T follicular helper cell (primary cell): ENCODE measurements around the gene DDR1.
"Not testable (repeated sequence)": the region's sequence is repeated elsewhere in the genome, so short reads cannot be mapped to it uniquely, and the experiment has no call there.

ENCODE experiments used
- DNase-seq: peaks from one replicate; pipeline ENCODE4 v3.0.0-alpha.2; 2020; ENCODE audit warnings: low read depth

Gene DDR1

GRCh38 chr6:30894381-30894780 is 10.1 kb downstream of the DDR1 start:
- no peak for DNase-seq

- no peak for DNase-seq
These were observed 10.6 kb downstream of the DDR1 start for GRCh38 chr6:30894935-30895334.

GRCh38 chr6:30895343-30895742 is 11.0 kb downstream of the DDR1 start:
- DNase-seq: no peak

GRCh38 chr6:30896541-30896940 is 12.2 kb downstream of the DDR1 start:
- DNase-seq: no peak

- no peak for DNase-seq
These were observed 13.6 kb downstream of the DDR1 start for GRCh38 chr6:30897882-30898281.

GRCh38 chr6:30898750-30899360 is 14.5 kb downstream of the DDR1 start:
- DNase-seq: no peak

GRCh38 chr6:30900863-30901417 is 16.6 kb downstream of the DDR1 start:
- DNase-seq: no peak

GRCh38 chr6:30901436-30901835 is 17.1 kb downstream of the DDR1 start:
- no peak for DNase-seq

GRCh38 chr6:30902196-30902595 is 17.9 kb downstream of the DDR1 start:
- not testable (repeated sequence) for DNase-seq

GRCh38 chr6:30902709-30903108 is 18.4 kb downstream of the DDR1 start:
- no peak for DNase-seq

GRCh38 chr6:30903236-30903635 is 18.9 kb downstream of the DDR1 start:
- no peak for DNase-seq

- DNase-seq: not testable (repeated sequence)
These were observed 23.0 kb downstream of the DDR1 start for GRCh38 chr6:30907290-30907757.

- peak; percentile 93 for DNase-seq
These were observed 23.7 kb downstream of the DDR1 start, which contains the start of gene GTF2H4 for GRCh38 chr6:30907758-30908591. TSS of gene GTF2H4 (plus strand) at chr6:30908207.

GRCh38 chr6:30908700-30909099 is 24.4 kb downstream of the DDR1 start:
- DNase-seq: no peak

GRCh38 chr6:30910473-30910872 is 26.2 kb downstream of the DDR1 start:
- not testable (repeated sequence) for DNase-seq

- no peak for DNase-seq
These were observed 28.6 kb downstream of the DDR1 start for GRCh38 chr6:30912746-30913520.

- DNase-seq: no peak
These were observed 29.4 kb downstream of the DDR1 start for GRCh38 chr6:30913721-30914075.

GRCh38 chr6:30914076-30914853 is 29.9 kb downstream of the DDR1 start, which contains the start of gene VARS2:
TSS of gene VARS2 (plus strand) at chr6:30914238. CDS start at chr6:30914837, 599 bp downstream.
- DNase-seq: peak; percentile 78

- DNase-seq: no peak
These were observed 30.7 kb downstream of the DDR1 start for GRCh38 chr6:30914854-30915590.

- no peak for DNase-seq
These were observed 31.2 kb downstream of the DDR1 start for GRCh38 chr6:30915591-30915946.

- DNase-seq: no peak
These were observed 32.7 kb downstream of the DDR1 start for GRCh38 chr6:30917041-30917440.
